Posterior vena cava (tissue), 2 donors: ENCODE results near the gene LRCH3. TPM values are rescaled to one million over a fixed set of nuclear protein-coding genes. Genes with fewer than 3 reads are reported as not detected.
"Not testable (repeated sequence)": the region's sequence is repeated elsewhere in the genome, so short reads cannot be mapped to it uniquely, and the experiment has no call there.

ENCODE experiments used
- DNase-seq: peaks from one replicate; pipeline ENCODE4 v3.0.0-alpha.2; 2020; ENCODE audit warnings: low spot score
- intact Hi-C, 2 donors: fragments of 100-400 bp; cut with DNase I; formaldehyde crosslinking; loops; one replicate each; pipeline versions ENCODE4 v1.14.1 to v1.14.2; 2022 to 2023
- total RNA-seq, 2 donors: library from RNA; stranded (reverse); fragmentation: NEBNext Ultra II Directional; extraction: Animal tissue kit (Norgen Biotek cat#: 25700); gene quantifications; one replicate each; pipeline ENCODE4 v1.2.1, GENCODE V29; 2021
- donor health status: DM: yes; HTN: yes; CAD: no.
- donor health status: DM: yes; HTN: yes; CAD: no.

The LRCH3 gene
- total RNA-seq, 2 donors from 2014 or later, result 58.7 to 67.5 TPM

DNA sequence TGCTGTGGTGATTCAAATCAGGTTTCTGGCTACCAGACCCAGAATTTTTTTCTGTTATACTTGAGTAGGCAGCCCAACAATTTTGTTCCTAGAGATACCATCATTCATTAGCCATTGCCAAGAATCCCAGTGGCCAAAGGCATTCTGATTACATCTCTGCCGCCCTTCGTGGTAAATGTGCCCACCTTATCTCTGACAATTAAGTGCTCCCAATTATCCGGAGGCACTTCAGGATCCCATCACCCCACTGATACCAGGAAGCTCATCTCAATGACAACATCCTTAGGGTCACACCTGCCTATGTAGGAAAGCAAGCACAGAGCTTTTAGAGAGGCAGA is 115.8 kb downstream of the LRCH3 start:
- intact Hi-C loops, result loop anchor here in 1 of 2 donors (5.0 kb wide), 1 partner anchor 40 kb away; no protein-coding TSS in a partner anchor
- no peak for DNase-seq

DNA sequence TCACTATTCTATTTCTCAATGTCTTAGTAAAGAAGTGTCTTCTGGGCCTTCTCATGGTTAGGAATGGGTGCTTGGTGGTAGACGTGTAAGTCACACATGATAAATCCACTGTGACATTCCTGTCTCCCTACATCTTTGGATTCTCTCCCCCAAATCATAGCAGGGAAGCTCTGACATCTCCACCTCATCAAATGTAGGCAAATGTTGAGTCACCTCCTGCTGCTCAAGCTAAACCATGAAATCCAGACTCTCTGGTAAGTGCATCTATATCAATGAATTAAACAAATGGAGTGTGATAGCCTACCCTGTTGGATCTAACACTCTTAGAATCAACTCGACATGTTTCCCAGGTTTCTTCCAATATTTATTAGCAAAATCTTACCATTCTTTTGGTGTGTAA is 116.1 kb downstream of the LRCH3 start:
- no peak for DNase-seq
- intact Hi-C loops, result loop anchor here in 1 of 2 donors (5.0 kb wide), 1 partner anchor 40 kb away; no protein-coding TSS in a partner anchor

DNA sequence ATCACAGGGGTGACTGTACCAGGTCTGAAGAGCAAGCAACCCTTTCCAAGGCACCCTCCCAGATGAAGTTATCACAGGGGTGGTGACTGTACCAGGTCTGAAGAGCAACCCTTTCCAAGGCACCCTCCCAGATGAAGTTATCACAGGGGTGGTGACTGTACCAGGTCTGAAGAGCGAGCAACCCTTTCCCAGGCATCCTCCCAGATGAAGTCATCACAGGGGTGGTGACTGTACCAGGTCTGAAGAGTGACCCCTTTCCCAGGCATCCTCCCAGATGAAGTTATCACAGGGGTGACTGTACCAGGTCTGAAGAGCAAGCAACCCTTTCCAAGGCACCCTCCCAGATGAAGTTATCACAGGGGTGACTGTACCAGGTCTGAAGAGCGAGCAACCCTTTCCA is 117.5 kb downstream of the LRCH3 start:
- not testable (repeated sequence) for DNase-seq
- intact Hi-C loops, result loop anchor here in 1 of 2 donors (5.0 kb wide), 1 partner anchor 39 kb away; no protein-coding TSS in a partner anchor

DNA sequence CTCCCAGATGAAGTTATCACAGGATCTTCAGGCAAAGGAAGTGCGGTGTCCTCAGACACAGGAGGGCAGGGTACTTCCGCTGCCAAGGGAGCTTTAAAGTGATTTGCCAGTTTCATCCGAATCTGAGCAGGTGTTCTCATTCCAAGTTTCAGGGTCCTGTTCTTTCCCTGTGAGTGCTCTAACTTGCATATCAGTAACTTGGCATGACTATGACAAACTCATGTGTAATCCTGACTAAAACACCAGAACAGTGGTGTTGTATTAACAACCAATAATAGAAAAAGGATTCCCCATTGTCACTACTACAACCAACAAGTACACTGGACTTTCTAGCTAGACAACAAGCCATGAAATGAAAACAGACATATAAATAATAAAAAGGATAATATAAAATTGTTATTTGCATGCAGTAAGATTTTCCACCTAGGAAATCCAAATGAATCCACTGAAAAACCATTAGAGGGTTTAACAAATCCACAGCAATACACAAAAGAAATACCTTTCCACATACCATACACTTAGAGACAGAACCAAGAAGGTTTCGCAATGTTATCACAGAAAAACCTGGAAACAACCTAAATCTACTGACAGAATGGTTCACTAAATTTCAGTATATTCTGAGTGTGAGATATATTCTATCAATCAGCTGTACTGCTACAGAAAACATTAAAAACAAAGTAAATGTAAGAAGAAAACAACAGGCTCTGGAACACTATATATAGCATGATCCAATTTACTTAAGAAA is 118.1 kb downstream of the LRCH3 start:
- DNase-seq, result no peak
- intact Hi-C loops, result loop anchor here in 1 of 2 donors (5.0 kb wide), 1 partner anchor 38 kb away; no protein-coding TSS in a partner anchor

DNA sequence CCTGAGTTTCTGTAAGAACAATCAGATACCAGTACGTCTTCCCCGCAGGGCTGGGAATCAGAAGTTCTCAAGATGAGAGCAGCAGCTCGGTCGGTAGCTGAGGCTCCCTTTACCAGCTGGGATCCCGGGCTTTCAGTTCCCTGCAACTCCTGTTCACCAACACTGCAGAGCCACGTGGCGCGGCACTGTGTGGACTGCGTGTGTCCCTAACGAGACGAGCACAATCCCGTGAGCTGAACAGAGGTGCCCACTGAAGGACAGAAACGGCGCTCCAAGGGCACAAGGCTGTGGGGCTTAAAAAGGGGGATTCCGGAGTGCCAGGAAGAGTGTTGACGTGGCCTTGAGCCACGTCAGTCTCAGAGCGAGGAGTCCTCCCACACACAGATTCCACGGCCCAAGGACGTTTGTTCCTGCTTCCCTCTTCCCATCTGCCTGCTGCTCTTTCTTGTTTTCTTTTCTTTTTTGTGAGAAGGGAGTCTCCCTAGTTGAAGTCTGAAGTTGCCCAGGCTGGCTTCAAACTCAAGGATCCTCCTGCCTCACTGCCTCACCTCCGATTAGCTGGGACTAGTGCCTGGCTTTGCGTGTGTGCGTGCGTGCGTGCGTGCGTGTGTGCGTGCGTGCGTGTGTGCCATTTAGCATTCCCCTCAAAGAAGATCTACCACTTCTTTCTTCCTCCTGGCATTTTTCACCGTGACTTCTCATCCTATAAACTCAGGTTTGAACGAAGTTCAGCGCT is 121.9 kb downstream of the LRCH3 start:
- intact Hi-C loops, result no loop called here
- DNase-seq, result no peak

DNA sequence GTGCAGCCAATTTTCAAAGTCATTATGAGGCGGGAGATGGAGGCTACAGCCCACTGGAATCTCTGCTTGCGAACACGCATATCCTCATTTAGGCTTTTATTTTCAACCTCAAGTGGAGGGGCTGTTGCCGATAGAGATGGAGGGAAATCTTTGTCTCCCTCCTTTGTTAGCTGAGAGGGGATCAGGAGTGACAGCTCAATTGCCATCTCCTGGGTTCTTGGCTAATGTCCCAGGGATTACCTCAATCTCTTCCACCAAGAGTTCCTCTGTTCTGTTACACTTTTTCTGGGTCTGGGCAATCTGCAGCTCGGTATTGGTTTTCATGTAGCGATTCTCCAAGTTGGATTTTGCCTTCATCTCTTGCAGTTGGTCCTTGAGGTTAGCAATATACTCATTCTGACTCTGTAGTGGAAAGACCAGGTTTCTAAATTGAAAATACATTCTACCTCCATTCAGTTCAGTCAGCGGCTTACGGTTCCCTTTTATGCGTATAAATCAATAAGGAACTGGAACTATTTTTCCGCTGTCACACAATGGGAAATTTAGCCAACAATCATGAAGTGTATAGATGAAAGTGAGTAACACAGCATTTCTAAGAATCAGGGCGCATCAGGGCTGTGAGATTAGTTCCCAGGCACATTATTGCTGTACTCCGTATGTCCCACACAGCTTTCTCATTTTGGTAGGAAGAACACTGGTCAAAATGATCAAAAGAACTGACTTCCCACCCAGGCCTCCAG is 122.8 kb downstream of the LRCH3 start:
- intact Hi-C loops, result no loop called here

DNA sequence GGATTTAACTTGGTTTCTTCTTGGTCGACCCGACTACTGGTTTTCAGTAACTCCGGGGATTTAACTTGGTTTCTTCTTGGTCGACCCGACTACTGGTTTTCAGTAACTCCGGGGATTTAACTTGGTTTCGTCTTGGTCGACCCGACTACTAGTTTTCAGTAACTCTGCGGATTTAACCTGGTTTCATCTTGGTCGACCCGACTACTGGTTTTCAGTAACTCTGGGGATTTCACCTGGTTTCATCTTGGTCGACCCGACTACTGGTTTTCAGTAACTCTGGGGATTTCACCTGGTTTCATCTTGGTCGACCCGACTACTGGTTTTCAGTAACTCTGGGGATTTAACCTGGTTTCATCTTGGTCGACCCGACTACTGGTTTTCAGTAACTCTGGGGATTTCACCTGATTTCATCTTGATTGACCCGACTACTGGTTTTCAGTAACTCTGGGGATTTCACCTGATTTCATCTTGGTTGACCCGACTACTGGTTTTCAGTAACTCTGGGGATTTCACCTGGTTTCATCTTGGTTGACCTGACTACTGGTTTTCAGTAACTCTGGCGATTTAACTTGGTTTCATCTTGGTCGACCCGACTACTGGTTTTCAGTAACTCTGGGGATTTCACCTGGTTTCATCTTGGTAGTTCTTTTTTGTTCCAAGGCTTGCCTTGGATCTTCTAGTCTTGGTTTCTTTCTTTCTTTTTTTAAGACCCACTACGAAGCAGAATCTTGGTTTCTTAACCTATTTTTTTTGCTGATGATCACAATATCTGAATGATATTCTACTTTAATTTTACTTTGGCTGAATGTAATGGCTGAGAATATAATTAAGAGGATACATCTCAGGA is 130.6 kb downstream of the LRCH3 start:
- intact Hi-C loops, DNase-seq: not testable (repeated sequence)

More for the DNA sequence above, 122.8 kb downstream of the LRCH3 start:
- DNase-seq, result no peak

DNA sequence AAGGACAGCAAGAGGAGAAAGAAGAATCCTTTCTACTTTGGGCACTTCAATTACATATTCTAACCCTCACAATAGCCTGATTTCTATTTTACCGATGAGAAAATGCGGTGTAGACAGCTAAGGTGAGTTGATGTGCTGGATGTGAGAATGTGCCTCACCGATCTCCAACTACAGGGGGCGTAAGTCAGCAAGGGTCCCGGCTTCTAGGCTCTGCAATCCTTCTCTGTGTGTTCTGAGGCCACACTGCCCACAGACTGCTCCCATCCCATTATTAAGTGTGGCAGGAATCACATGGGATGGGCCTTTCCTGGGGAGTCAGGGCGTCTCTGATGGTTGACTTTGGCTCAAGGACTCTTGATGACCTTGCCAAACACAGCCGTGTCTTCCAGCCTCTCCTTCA is 135.4 kb downstream of the LRCH3 start:
- DNase-seq, result no peak
- intact Hi-C loops, result no loop called here

DNA sequence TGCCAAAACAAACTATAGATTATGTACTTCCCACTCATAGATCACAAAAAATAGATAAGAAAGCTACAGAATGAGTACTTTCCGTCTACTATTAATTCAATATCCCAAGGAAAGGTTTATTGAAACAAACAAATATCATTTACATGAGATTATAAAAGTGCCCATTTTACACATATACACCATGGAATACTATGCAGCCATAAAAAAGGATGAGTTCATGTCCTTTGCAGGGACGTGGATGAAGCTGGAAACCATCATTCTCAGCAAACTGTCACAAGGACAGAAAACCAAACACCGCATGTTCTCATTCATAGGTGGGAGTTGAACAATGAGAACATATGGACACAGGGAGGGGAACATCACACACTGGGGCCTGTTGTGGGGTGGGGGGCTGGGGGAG is 136.5 kb downstream of the LRCH3 start:
- DNase-seq, intact Hi-C loops: not testable (repeated sequence)

DNA sequence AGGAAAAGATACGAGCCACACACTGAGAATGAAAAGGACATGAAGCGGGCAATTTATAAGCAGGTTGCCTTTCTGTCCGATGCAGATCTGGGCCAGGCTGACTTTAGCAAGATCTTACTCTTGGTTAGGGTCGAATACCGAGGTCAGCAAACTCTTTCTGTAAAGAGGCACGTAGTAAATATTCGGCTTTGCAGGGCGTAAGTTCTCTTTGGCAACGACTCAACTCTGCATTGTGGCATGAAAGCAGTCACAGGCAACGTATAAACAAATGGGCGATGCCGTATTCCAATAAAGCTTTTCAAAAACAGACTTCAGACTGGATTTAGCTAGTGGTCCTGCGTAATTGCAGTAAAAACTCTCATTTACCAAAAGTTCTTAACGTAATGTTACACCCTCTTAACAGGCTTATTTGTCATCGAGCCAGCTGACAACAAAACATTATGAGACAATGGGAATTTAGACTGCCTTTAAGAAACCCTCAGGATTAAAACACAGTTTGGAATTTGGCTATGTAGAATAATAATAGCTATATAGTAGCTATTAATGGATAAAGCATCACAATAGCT is 145.8 kb downstream of the LRCH3 start:
- DNase-seq, result no peak
- intact Hi-C loops, result no loop called here

Other genes starting within 250 kb of the LRCH3 start
- 1 to 10 TPM; 3.1 to 3.4 TPM for gene BDH1, start 235.3 kb upstream of the LRCH3 start, total RNA-seq
- 10 to 100 TPM; 22.6 to 31.2 TPM for gene RUBCN, start 54.4 kb upstream of the LRCH3 start, total RNA-seq
- gene FYTTD1, start 41.4 kb upstream of the LRCH3 start, total RNA-seq, result 10 to 100 TPM; 56.2 to 75.1 TPM
- 100 to 1,000 TPM; 655 to 664 TPM for gene RPL35A, start 158.9 kb downstream of the LRCH3 start, total RNA-seq
- 1 to 10 TPM; 6.5 to 7.3 TPM for gene LMLN, start 169.0 kb downstream of the LRCH3 start, total RNA-seq